ENCODE results near the gene ATP8A2.

DNA sequence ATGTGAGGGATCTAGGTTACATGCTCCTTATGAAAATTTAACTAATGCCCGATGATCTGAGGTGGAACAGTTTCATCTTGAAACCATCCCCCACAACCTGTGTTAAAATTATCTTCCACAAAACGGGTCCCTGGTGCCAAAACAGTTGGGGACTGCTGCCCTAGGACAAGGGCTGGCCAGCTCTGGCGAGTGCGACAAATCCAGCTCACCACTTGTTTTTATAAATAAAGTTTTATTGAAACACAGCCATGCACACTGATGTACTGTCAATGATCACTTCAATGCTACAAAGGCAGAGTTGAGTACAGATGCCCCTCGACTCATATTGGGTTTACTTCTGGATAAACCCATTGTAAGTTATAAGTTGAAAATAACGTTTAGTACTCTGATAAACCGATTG lies 235.3 kb downstream of the ATP8A2 start:
- TF ChIP-seq CTCF (conservative IDR thresholded peaks at IDR 0.05) (no peak), ZFX (IDR thresholded peaks at IDR 0.05) (no peak)
